GM23338 (cell line): ENCODE data around the gene TNFRSF8. TPM values are rescaled to one million over a fixed set of nuclear protein-coding genes. Genes with fewer than 3 reads are reported as not detected.

ENCODE experiments used
- ATAC-seq: fragments of 200-7000 bp; cut with Tn5 transposase; 3 replicates; pipeline ENCODE4 v1.9.1; 2020
- DNase-seq: peaks from one replicate; pipeline ENCODE4 v3.0.0-alpha.2; 2015; ENCODE audit warnings: low spot score
- H2AFZ ChIP-seq: fragments of 200-600 bp; sonication (generic); 2 replicates; pipeline ENCODE4 v1.8.0; 2016; ENCODE audit warnings: antibody characterized with exemption, mild to moderate bottlenecking, moderate library complexity
- H3F3A ChIP-seq: fragments of 200-600 bp; sonication (generic); replicated peaks from 2 replicates; pipeline ENCODE4 v1.8.0; 2017; ENCODE audit warnings: antibody characterized with exemption, mixed run types, low read depth
- H3K27ac ChIP-seq: fragments of 200-600 bp; sonication (generic); 2 replicates; pipeline ENCODE4 v1.6.1; 2016; ENCODE audit warnings: low read depth
- H3K27me3 ChIP-seq: fragments of 200-600 bp; sonication (generic); 2 replicates; pipeline ENCODE4 v1.8.0; 2016; ENCODE audit warnings: mild to moderate bottlenecking, mixed run types, moderate library complexity; ENCODE audit not compliant: insufficient read depth
- H3K36me3 ChIP-seq: fragments of 200-600 bp; sonication (generic); 2 replicates; pipeline ENCODE4 v1.8.0; 2016; ENCODE audit warnings: mild to moderate bottlenecking; ENCODE audit not compliant: insufficient read depth
- H3K4me1 ChIP-seq: fragments of 200-600 bp; sonication (generic); 2 replicates; pipeline ENCODE4 v1.8.0; 2016; ENCODE audit warnings: mild to moderate bottlenecking, moderate library complexity; ENCODE audit not compliant: insufficient read depth
- H3K4me2 ChIP-seq: fragments of 200-600 bp; sonication (generic); 2 replicates; pipeline ENCODE4 v1.7.1; 2017; ENCODE audit warnings: mixed run types
- H3K4me3 ChIP-seq: fragments of 200-600 bp; sonication (generic); 2 replicates; pipeline ENCODE4 v1.6.1; 2016; ENCODE audit warnings: mixed run types
- H3K79me2 ChIP-seq: fragments of 200-600 bp; sonication (generic); replicated peaks from 2 replicates; pipeline ENCODE4 v1.8.0; 2017; ENCODE audit warnings: mild to moderate bottlenecking; ENCODE audit not compliant: insufficient read depth
- H3K9me2 ChIP-seq: fragments of 200-600 bp; sonication (generic); 2 replicates; pipeline ENCODE4 v1.8.0; 2017; ENCODE audit not compliant: insufficient read depth
- H4K20me1 ChIP-seq: fragments of 200-600 bp; sonication (generic); replicated peaks from 2 replicates; pipeline ENCODE4 v1.8.0; 2017; ENCODE audit warnings: mild to moderate bottlenecking; ENCODE audit not compliant: insufficient read depth
- H3K27ac Mint-ChIP-seq: 2 replicates; pipeline ENCODE4 v1.8.0; 2020; ENCODE audit warnings: inconsistent platforms, mild to moderate bottlenecking, moderate library complexity, mixed read lengths
- H3K27me3 Mint-ChIP-seq: 3 replicates; pipeline ENCODE4 v1.8.0; 2022; ENCODE audit warnings: low read depth, mild to moderate bottlenecking, moderate library complexity, mixed read lengths, inconsistent platforms; ENCODE audit not compliant: insufficient read depth, poor library complexity
- H3K36me3 Mint-ChIP-seq: 3 replicates; pipeline ENCODE4 v1.8.0; 2021; ENCODE audit warnings: low read depth, mild to moderate bottlenecking, inconsistent platforms, moderate library complexity, mixed read lengths
- H3K4me1 Mint-ChIP-seq: 3 replicates; pipeline ENCODE4 v1.8.0; 2020; ENCODE audit warnings: mild to moderate bottlenecking, inconsistent platforms, mixed read lengths
- H3K4me3 Mint-ChIP-seq: 3 replicates; pipeline ENCODE4 v1.8.0; 2021; ENCODE audit warnings: moderate library complexity, mild to moderate bottlenecking, inconsistent platforms, mixed read lengths
- H3K9me3 Mint-ChIP-seq: 3 replicates; pipeline ENCODE4 v1.8.0; 2020; ENCODE audit warnings: moderate library complexity, mild to moderate bottlenecking, inconsistent platforms, mixed read lengths
- CREB1 ChIP-seq: fragments of 250-450 bp; sonication (Bioruptor Pico); IDR thresholded peaks from 2 replicates; pipeline ENCODE4 v1.5.0; 2020; ENCODE audit warnings: low read depth, mild to moderate bottlenecking, moderate library complexity
- JUNB ChIP-seq: IDR thresholded peaks from one replicate; pipeline ENCODE4 v1.6.1; 2016; ENCODE audit warnings: antibody characterized with exemption; ENCODE audit not compliant: unreplicated experiment
- ZNF331 ChIP-seq: fragments of 250-450 bp; sonication (Bioruptor Pico); IDR thresholded peaks from 2 replicates; pipeline ENCODE4 v1.5.0; 2020; ENCODE audit warnings: low read depth, mild to moderate bottlenecking, moderate library complexity
- polyA plus RNA-seq: library from polyadenylated mRNA; unstranded; fragments of >200 nt; fragmentation: Nextera tagmentation; extraction: Ambion mirVana; gene quantifications from 2 replicates; pipeline ENCODE4 v1.2.1, GENCODE V29; 2016
- total RNA-seq: library from RNA; depleted of rRNA; stranded (reverse); fragments of >200 nt; shearing (Covaris generic); gene quantifications from 2 replicates; pipeline ENCODE4 v1.2.3, GENCODE V29; 2014
- TF ChIP-seq, protein P1 (sequence below): fragments of 250-450 bp; sonication (Bioruptor Pico); IDR thresholded peaks from 2 replicates; pipeline ENCODE4 v1.5.0; 2020; ENCODE audit warnings: mild to moderate bottlenecking, moderate library complexity
- TF ChIP-seq, protein P2 (sequence below), 2 experiments: fragments of 200-600 bp in 1 of 2; sonication (generic) in 1 of 2; conservative IDR thresholded peaks; 2 replicates each; pipeline versions ENCODE4 v1.5.1 to v1.6.1; 2016 to 2017; ENCODE audit warnings: antibody characterized with exemption in 2 of 2, low read depth in 2 of 2, mild to moderate bottlenecking in 2 of 2, moderate library complexity in 1 of 2

TNFRSF8 gene
- total and polyA plus RNA-seq, 2 experiments from 2014 or later = 11.7 to 28.2 TPM

DNA sequence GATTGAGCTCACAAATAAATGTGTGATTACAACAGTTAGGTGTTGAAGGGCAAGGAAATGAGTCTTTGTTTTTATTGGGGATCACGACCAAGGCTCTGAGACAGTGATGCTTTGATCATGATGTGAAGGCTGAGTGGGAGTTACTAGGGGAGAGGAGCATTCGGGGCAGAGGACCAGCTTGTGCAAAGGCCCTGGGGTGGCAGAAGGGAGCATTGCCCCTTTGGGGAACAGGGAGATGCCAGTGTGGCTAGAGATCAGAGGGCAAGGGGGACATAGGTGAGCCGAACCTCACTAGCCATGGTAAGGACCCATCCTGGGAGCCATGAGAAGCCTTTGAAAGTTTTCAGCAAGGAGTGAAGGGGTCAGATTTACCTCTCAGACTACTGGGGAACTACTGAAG, 31.1 kb downstream of the TNFRSF8 start:
- DNase-seq = no peak
- no peak overlapping the region for H3K27ac Mint-ChIP-seq
- no peak overlapping the region for H3K4me3 ChIP-seq
- no peaks in the 10 kb centered on the region for H3K27me3 ChIP-seq
- no peak for ATAC-seq
- no peaks in the 10 kb centered on the region for H3F3A ChIP-seq
- no peaks in the 10 kb centered on the region for H3K4me1 ChIP-seq
- no peaks in the 10 kb centered on the region for H3K36me3 ChIP-seq
- no peaks in the 10 kb centered on the region for H3K9me2 ChIP-seq
- no peak overlapping the region for H3K27ac ChIP-seq
- peaks cover under 1% of the 10 kb centered on the region; the same call in 1 of the 3 replicates for H3K4me1 Mint-ChIP-seq
- H3K4me2 ChIP-seq = no peak overlapping the region
- H3K4me3 Mint-ChIP-seq = no peak overlapping the region
- no peak overlapping the region for H2AFZ ChIP-seq
- TF ChIP-seq CREB1 = no peak
- no peak for TF ChIP-seq JUNB
- TF ChIP-seq, protein P1, sequence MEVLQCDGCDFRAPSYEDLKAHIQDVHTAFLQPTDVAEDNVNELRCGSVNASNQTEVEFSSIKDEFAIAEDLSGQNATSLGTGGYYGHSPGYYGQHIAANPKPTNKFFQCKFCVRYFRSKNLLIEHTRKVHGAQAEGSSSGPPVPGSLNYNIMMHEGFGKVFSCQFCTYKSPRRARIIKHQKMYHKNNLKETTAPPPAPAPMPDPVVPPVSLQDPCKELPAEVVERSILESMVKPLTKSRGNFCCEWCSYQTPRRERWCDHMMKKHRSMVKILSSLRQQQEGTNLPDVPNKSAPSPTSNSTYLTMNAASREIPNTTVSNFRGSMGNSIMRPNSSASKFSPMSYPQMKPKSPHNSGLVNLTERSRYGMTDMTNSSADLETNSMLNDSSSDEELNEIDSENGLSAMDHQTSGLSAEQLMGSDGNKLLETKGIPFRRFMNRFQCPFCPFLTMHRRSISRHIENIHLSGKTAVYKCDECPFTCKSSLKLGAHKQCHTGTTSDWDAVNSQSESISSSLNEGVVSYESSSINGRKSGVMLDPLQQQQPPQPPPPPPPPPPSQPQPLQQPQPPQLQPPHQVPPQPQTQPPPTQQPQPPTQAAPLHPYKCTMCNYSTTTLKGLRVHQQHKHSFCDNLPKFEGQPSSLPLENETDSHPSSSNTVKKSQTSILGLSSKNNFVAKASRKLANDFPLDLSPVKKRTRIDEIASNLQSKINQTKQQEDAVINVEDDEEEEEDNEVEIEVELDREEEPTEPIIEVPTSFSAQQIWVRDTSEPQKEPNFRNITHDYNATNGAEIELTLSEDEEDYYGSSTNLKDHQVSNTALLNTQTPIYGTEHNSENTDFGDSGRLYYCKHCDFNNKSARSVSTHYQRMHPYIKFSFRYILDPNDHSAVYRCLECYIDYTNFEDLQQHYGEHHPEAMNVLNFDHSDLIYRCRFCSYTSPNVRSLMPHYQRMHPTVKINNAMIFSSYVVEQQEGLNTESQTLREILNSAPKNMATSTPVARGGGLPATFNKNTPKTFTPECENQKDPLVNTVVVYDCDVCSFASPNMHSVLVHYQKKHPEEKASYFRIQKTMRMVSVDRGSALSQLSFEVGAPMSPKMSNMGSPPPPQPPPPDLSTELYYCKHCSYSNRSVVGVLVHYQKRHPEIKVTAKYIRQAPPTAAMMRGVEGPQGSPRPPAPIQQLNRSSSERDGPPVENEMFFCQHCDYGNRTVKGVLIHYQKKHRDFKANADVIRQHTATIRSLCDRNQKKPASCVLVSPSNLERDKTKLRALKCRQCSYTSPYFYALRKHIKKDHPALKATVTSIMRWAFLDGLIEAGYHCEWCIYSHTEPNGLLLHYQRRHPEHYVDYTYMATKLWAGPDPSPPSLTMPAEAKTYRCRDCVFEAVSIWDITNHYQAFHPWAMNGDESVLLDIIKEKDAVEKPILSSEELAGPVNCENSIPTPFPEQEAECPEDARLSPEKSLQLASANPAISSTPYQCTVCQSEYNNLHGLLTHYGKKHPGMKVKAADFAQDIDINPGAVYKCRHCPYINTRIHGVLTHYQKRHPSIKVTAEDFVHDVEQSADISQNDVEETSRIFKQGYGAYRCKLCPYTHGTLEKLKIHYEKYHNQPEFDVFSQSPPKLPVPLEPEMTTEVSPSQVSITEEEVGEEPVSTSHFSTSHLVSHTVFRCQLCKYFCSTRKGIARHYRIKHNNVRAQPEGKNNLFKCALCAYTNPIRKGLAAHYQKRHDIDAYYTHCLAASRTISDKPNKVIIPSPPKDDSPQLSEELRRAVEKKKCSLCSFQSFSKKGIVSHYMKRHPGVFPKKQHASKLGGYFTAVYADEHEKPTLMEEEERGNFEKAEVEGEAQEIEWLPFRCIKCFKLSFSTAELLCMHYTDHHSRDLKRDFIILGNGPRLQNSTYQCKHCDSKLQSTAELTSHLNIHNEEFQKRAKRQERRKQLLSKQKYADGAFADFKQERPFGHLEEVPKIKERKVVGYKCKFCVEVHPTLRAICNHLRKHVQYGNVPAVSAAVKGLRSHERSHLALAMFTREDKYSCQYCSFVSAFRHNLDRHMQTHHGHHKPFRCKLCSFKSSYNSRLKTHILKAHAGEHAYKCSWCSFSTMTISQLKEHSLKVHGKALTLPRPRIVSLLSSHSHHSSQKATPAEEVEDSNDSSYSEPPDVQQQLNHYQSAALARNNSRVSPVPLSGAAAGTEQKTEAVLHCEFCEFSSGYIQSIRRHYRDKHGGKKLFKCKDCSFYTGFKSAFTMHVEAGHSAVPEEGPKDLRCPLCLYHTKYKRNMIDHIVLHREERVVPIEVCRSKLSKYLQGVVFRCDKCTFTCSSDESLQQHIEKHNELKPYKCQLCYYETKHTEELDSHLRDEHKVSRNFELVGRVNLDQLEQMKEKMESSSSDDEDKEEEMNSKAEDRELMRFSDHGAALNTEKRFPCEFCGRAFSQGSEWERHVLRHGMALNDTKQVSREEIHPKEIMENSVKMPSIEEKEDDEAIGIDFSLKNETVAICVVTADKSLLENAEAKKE = no peak
- TF ChIP-seq, protein P2, sequence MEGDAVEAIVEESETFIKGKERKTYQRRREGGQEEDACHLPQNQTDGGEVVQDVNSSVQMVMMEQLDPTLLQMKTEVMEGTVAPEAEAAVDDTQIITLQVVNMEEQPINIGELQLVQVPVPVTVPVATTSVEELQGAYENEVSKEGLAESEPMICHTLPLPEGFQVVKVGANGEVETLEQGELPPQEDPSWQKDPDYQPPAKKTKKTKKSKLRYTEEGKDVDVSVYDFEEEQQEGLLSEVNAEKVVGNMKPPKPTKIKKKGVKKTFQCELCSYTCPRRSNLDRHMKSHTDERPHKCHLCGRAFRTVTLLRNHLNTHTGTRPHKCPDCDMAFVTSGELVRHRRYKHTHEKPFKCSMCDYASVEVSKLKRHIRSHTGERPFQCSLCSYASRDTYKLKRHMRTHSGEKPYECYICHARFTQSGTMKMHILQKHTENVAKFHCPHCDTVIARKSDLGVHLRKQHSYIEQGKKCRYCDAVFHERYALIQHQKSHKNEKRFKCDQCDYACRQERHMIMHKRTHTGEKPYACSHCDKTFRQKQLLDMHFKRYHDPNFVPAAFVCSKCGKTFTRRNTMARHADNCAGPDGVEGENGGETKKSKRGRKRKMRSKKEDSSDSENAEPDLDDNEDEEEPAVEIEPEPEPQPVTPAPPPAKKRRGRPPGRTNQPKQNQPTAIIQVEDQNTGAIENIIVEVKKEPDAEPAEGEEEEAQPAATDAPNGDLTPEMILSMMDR (conservative IDR thresholded peaks at IDR 0.05; ENCODE audit: low read depth in 2 of 2) = no peak
- TF ChIP-seq ZNF331 = no peak
- no peaks in the 10 kb centered on the region for H3K9me3 Mint-ChIP-seq
- H4K20me1 ChIP-seq = no peaks in the 10 kb centered on the region; the same call in none of the 2 replicates
- peaks cover 2% of the 10 kb centered on the region for H3K27me3 Mint-ChIP-seq
- H3K36me3 Mint-ChIP-seq = peaks cover 9% of the 10 kb centered on the region; the same call in 2 of the 3 replicates
- H3K79me2 ChIP-seq = peaks cover 9% of the 10 kb centered on the region; the same call in 1 of the 2 replicates
